ENCODE results near the gene NAA25. TPM values are rescaled to one million over a fixed set of nuclear protein-coding genes. Genes with fewer than 3 reads are reported as not detected.
"Not testable (repeated sequence)": the region's sequence is repeated elsewhere in the genome, so short reads cannot be mapped to it uniquely, and the experiment has no call there.

The NAA25 gene
- total RNA-seq, 2 donors from 2014 or later, result 61.2 to 63.5 TPM

DNA sequence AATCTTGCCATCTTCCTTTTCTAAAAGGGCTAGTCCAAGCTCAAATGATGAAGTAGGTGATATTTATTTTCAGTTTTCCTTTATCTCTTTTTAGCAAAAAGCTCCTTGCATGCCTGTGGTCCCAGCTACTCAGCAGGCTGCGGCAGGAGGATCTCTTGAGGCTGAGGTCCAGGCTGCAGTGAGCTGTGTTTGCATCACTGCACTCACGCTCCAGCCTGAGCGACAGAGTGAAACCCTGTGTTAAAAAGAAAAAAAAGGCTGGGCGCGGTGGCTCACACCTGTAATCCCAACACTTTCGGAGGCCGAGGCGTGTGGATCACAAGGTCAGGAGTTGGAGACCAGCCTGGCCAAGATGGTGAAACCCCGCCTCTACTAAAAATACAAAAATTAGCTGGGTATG, 100.6 kb downstream of the NAA25 start:
- DNase-seq (ENCODE audit: low spot score in 2 of 2) (no peak), ATAC-seq (no peak)
- Mint-ChIP-seq H3K27ac (no peak overlapping the region), H3K9me3 (no peaks in the 10 kb centered on the region), H3K36me3 (peaks cover 20 to 23% of the 10 kb centered on the region in 2 donors)

DNA sequence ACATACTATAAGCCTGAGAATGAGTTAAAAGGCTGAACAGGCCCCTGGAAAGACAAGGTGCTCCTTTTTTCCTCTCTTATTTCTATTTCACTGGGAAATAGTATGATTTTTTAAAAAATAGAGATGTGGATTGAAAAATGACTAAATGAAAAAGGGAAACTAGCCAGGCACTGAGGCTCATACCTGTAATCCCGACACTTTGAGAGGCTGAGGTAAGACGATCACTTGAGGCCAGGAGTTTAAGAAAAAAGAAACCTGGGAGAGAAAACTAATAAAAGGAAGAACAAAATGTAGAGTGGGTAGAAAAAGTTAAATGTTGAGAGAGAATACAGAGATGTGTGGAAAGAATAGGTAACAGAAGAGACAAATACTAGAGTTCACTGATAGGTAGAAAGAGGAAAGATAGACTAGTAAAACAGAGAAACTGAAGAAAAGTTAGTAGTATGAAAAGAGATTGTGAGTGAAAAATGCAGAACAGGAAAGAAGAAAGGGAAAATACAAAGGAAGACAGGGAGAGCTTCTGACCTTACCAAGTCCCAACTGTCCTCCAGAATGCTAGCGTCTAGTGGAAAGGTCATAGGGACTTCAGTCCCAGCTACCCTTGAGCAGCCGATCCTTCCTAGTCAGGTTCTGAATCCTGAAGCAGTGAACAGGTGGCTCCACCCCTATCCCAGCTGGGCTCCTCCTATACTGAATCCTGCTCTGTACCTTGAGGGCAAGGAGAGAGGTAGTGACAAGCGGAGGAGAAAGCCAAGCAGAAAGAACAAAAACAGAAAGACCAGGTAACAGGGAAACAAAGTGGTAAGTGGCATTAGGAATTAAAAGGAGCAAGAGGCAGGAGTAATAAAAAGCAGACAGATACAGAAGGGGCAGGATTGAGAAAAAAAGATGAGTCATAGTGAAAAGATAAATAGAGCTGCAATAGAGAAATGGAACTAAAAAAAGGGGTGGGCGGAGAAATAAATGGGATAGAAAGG, 102.9 kb downstream of the NAA25 start:
- DNase-seq (ENCODE audit: low spot score in 2 of 2), result no peak
- Mint-ChIP-seq H3K27ac (peak overlapping the region; percentile 24 to 65), H3K9me3 (no peaks in the 10 kb centered on the region), H3K36me3 (peaks cover 0 to 13% of the 10 kb centered on the region in 2 donors)
- ATAC-seq, result no peak

DNA sequence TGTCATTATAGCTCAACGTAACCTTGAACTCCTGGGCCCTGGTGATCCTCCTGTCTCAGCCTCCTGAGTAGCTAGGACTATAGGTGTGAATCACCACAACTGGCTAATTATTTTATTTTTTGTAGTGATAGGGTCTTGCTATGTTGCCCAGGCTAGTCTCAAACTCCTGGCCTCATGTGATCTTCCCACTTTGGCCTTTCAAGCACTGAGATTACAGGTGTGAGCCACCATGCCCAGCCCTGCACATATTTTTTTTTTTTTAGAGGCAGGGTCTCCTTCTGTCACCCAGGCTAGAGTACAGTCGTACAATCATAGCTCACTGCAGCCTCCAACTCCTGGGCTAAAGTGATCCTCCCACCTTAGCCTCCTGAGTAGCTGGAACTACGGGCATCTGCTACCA, 104.5 kb downstream of the NAA25 start:
- H3K9me3 Mint-ChIP-seq, result no peaks in the 10 kb centered on the region
- H3K36me3 Mint-ChIP-seq, result peaks cover 0 to 13% of the 10 kb centered on the region in 2 donors
- ATAC-seq, result no peak
- no peak for DNase-seq (ENCODE audit: low spot score in 2 of 2)
- H3K27ac Mint-ChIP-seq, result no peak overlapping the region

DNA sequence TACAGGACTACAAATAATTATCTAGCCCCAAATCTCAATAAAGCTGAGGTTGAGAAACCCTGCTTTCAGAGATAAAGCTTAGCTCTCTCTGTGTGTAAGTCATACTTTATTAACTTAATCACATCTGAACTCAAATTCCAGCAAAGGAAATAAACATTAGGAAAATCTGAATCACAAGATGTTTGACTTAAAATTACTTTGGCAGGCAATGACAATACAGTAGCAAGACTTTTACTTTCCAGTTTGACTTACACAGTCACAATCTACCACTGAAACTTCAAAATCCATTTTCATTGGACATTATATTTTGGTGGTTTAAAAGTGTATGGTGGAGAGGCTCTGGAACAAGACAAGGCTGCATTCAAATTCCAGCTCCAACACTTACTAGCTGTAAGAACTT, 107.0 kb downstream of the NAA25 start:
- DNase-seq (ENCODE audit: low spot score in 2 of 2) (no peak), ATAC-seq (peak; percentile 84 to 88)
- Mint-ChIP-seq H3K36me3 (peaks cover 0 to 13% of the 10 kb centered on the region in 2 donors), H3K9me3 (no peaks in the 10 kb centered on the region), H3K27ac (peak overlapping the region in 1 of 2 donors; percentile 86)

DNA sequence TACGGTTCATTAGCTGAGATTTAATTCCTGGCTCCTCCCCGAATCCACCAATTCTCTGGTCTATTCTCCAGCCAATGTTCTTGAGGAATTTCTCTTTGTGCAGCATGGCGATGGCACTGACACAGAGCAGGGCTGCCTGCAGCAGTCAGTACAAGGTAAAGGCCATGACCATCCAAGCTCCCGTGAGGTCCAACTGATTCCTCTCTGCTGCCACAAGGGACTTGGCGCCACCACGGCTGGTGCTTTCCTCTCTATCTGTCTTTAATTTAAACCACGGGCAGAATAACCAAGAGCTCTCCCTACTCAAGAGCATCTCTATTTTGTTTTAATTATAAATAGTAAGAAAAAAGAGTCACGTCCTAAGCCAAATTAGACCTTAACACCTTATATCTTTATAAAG, 107.8 kb downstream of the NAA25 start:
- ATAC-seq (peak in 1 of 2 donors; percentile 26), DNase-seq (ENCODE audit: low spot score in 2 of 2) (no peak)
- peak overlapping the region in 1 of 2 donors; percentile 86 for H3K27ac Mint-ChIP-seq
- H3K36me3 Mint-ChIP-seq, result peaks cover 0 to 13% of the 10 kb centered on the region in 2 donors
- no peaks in the 10 kb centered on the region for H3K9me3 Mint-ChIP-seq

DNA sequence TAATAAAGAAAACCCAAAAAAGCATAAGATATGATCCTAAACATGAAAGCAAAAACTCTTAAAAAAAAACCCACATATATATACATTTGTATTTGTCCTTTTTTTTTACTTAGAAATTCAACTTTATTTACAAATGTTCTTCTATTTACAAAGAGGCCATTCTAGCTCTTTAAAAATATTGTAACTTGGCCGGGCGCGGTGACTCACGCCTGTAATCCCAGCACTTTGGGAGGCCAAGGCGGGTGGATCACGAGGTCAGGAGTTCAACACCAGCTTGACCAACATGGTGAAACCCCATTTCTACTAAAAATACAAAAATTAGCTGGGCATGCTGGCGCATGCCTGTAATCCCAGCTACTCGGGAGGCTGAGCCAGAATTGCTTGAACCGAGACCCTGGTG, 109.5 kb downstream of the NAA25 start:
- not testable (repeated sequence) for ATAC-seq; DNase-seq (ENCODE audit: low spot score in 2 of 2); H3K9me3 Mint-ChIP-seq
- H3K27ac Mint-ChIP-seq, result peak overlapping the region in 1 of 2 donors; percentile 75
- peaks cover 0 to 13% of the 10 kb centered on the region in 2 donors for H3K36me3 Mint-ChIP-seq

DNA sequence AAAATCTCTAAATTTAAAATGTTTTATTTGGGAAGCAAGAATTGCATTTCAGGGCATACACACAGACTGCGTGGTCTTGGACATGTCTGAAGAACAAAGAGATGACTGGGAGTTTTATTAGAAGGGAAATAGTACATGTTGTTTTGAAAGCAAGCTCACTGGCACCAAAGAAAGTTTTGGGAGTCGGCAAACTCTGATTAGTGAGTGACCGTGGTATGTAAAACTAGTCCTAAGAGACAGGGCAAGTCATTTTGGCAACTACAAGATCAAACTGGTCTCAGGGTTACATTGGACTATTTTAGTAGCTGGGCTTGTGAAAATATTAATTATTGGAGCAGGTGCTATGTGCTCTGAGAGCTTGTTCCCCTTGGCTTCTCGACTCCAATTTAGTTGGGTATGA, 110.6 kb downstream of the NAA25 start:
- peak overlapping the region in 1 of 2 donors; percentile 75 for H3K27ac Mint-ChIP-seq

DNA sequence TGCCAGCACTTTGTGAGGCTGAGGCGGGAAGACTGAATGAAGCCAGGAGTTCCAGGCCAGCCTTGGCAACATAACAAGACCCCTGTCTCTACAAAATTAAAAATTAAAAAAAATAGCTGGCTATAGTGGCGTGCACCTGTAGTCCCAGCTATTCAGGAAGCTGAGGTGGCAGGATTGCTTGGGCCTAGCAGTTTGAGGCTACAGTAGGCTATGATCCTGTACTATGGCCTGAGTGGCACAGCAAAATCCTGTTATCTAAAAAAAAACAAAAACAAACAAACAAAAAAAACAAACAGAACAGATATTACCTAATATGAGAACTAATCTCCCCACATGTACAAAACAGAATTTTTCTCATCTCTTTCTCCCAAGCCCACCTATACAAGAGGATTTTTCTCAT, 111.3 kb downstream of the NAA25 start:
- DNase-seq (ENCODE audit: low spot score in 2 of 2) (no peak), ATAC-seq (no peak)
- Mint-ChIP-seq H3K27ac (no peak overlapping the region), H3K36me3 (no peaks in the 10 kb centered on the region), H3K9me3 (no peaks in the 10 kb centered on the region)

More for the DNA sequence above, 110.6 kb downstream of the NAA25 start:
- ATAC-seq (no peak), DNase-seq (ENCODE audit: low spot score in 2 of 2) (no peak)
- Mint-ChIP-seq H3K36me3 (peaks cover 0 to 6% of the 10 kb centered on the region in 2 donors), H3K9me3 (no peaks in the 10 kb centered on the region)

DNA sequence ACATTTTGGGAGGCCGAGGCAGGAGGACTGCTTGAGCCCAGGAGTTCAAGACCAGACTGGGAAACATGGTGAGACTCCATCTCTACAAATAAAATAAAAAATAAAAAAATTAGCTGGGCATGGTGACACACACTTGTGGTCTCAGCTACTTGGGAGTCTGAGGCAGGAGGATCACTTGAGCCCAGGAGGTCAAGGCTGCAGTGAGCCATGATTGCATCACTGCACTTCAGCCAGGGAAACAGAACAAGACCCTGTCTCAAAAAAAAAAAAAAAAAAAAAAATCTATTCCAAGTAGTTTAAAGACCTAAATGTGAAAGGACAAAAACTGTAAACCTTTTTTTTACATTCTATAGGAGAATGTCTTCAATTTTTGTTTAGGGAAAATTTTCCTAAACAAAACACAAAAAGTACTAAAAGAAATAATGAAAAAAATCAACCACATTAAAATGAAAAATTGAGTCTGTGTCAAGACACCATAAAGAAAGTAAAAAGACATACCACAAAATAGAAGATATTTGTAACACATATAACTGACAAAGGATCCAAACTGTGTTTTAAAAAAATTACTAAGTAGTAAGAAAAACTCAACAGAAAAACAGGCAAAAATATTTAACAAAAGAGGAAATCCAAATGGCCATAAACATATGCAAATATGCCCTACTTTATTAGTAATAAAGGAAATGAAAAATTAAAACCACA, 112.7 kb downstream of the NAA25 start:
- ATAC-seq (no peak), DNase-seq (ENCODE audit: low spot score in 2 of 2) (no peak)
- H3K36me3 Mint-ChIP-seq, result no peaks in the 10 kb centered on the region
- no peak overlapping the region for H3K27ac Mint-ChIP-seq
- no peaks in the 10 kb centered on the region for H3K9me3 Mint-ChIP-seq

DNA sequence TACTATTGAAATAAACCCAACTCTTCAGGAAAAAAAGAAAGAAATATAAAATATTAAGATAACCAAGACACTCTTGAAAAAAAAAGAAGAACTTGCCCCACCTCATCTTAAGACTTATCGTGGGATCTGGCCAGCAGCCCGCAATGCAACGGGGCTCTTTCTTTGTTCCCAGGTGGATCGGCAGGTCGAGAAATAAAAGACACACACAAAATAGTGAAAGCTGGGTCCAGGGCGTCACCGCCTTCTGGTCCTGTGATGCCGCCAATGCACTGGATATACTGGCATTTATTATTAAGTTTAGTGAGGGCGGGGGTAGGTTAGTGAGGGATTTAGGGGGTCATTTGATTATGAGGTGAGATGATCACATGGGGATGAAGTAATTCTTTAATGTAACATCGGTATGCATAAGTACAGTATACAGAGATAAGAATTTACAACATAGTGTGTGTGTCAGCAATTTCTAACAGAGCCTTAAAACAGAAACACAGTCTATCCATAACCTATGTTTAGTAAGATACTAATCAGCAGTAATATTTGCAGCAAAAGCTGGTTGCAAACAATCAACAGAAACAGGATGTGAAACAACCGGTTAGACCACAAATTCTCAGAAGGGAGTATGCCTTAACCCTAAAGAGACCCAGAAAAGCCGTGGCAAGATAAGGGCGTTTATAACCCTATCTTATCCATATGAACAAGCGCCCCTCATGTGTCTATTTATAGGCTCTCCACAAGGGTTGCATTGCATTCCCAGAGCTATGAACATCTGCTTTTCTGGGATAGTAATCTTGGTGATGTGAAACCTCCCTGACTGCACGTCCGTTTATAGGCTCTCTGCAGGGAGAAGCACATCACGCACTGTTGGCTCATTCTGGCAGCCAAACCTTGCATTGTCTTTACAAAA, 114.1 kb downstream of the NAA25 start:
- not testable (repeated sequence) for DNase-seq (ENCODE audit: low spot score in 2 of 2); H3K9me3 Mint-ChIP-seq; H3K36me3 Mint-ChIP-seq
- H3K27ac Mint-ChIP-seq, result peak overlapping the region; percentile 68 to 84
- ATAC-seq, result peak in 1 of 2 donors; percentile 26

DNA sequence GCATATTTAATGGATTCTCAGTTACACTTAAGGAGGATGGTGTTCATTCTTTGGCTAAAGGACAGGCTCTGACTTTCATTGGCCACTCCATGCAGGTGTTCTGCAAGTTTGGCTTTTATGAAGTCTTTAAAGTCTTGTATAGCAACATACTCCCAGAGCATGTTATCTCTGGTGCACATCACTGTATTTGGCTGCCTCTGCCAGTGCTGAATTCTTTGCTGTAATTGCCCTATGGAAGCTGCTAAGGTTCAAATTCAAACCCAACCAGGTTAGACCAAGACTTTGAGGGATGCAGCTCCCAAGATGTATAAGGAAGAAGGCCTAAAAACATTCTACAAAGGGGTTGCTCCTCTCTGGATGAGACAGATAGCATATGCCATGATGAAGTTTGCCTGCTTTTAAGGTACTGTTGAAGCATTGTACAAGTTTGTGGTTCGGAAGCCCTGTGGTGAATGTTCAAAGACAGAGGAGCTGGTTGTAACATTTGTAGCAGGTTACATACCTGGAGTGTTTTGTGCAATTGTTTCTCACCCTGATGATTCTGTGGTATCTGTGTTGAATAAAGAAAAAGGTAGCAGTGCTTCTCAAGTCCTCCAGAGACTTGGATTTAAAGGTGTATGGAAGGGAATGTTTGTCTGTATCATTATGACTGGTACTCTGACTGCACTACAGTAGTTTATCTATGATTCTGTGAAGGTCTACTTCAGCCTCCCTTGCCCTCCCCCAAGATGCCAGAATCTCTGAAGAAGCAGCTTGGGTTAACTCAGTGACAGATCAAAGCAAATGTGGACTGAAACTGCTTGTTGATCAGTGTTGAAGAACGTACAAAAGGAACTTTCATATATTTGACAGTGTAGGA, 115.1 kb downstream of the NAA25 start:
- peak overlapping the region; percentile 10 to 68 for H3K27ac Mint-ChIP-seq
- DNase-seq (ENCODE audit: low spot score in 2 of 2) (peak in 1 of 2 donors; percentile 37), ATAC-seq (peak; percentile 74 to 84)
- peaks cover 0 to 11% of the 10 kb centered on the region in 2 donors for H3K36me3 Mint-ChIP-seq
- no peaks in the 10 kb centered on the region for H3K9me3 Mint-ChIP-seq

DNA sequence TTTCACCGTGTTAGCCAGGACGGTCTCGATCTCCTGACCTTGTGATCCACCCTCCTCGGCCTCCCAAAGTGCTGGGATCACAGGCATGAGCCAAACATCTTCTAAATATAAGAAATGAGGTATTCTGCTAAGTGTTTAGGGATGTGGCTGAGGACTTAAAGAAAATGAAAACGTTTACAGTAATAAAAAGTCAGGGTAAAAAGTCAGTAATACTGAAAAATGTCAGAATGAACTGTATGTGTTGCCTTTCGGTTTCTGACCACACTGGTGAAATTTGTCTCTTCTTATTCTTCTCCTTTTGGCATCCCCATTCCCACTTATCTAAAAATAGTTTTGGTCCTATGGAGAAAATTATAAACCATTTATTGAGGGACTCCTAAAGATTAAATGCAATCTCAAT, 116.1 kb downstream of the NAA25 start:
- ATAC-seq (peak; percentile 24 to 42), DNase-seq (ENCODE audit: low spot score in 2 of 2) (no peak)
- peaks cover 0 to 11% of the 10 kb centered on the region in 2 donors for H3K36me3 Mint-ChIP-seq
- H3K9me3 Mint-ChIP-seq, result no peaks in the 10 kb centered on the region
- peak overlapping the region in 1 of 2 donors; percentile 84 for H3K27ac Mint-ChIP-seq

DNA sequence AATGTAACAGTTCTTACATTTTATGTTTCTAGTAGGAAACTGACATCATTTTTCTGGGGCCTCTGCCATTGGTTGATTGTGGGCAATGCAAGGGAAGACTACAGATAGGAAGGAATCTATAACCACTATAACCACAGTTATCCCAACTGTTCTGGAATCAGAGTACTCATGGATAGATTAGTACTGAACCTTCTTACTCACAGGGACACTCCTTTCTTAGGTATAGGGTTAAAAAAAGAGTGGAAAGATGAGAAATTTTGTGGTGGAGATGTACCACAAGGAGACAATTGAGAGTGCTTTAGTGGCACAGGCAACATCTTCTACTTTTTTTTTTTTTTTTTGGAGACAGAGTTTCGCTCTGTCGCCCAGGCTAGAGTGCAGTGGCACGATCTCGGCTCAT, 116.6 kb downstream of the NAA25 start:
- DNase-seq (ENCODE audit: low spot score in 2 of 2), result no peak
- H3K27ac Mint-ChIP-seq, result peak overlapping the region; percentile 8 to 84
- H3K9me3 Mint-ChIP-seq, result no peaks in the 10 kb centered on the region
- peaks cover 0 to 11% of the 10 kb centered on the region in 2 donors for H3K36me3 Mint-ChIP-seq
- ATAC-seq, result peak; percentile 46 to 70

DNA sequence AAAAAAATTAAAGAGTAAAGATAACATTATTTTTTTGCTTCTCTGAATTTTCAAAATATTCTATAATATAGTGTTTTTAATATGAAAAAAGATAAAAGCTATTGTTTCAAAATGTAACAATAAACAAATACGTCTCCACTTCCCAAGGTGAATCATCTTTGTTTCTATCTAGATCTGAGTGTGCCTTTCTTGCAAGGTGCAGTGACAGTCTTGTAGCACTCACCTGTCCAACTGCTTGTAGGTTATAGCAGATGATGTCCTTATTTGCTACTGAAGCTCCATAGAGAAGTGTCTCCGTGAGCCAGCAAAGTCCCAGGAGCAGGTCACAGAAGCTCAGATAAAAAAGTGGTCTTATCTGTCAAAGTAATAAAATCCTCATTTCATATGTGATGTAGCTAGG, 117.0 kb downstream of the NAA25 start:
- H3K9me3 Mint-ChIP-seq, result no peaks in the 10 kb centered on the region
- DNase-seq (ENCODE audit: low spot score in 2 of 2), result no peak
- ATAC-seq, result peak; percentile 23 to 47
- H3K36me3 Mint-ChIP-seq, result peaks cover 0 to 11% of the 10 kb centered on the region in 2 donors
- H3K27ac Mint-ChIP-seq, result peak overlapping the region; percentile 8 to 84

DNA sequence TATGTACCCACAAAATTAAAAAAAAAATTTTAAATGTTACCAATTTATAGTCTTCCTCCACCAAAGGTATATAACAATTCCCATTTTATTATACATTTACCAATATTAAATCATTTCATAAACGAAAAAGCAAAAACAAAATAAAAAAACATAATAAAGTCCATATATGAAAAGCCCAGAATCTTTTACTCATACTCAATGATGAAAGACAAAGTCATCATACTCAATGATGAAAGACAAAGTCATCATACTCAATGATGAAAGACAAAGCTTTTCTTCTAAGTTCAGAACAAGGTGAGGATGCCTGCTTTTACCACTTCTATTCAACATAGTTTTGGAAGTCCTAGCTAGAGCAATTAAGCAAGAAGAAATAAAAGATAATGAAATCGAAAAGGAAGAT, 123.8 kb downstream of the NAA25 start:
- no peak for ATAC-seq
- H3K36me3 Mint-ChIP-seq, result peaks cover 0 to 6% of the 10 kb centered on the region in 2 donors
- DNase-seq (ENCODE audit: low spot score in 2 of 2), result no peak
- H3K9me3 Mint-ChIP-seq, result no peaks in the 10 kb centered on the region
- no peak overlapping the region for H3K27ac Mint-ChIP-seq

Data from activated naive CD4-positive, alpha-beta T cell treated with anti-CD3 and anti-CD28 coated beads, Interleukin-2, amount 50 U/mL, for 72 hours (primary cell).